IMR-90 (cell line): ENCODE measurements around the gene IL17D. TPM values are rescaled to one million over a fixed set of nuclear protein-coding genes. Genes with fewer than 3 reads are reported as not detected.

Experiments used
- ATAC-seq: fragments of 200-7000 bp; cut with Tn5 transposase; 2 replicates; pipeline ENCODE4 v1.9.1; 2020; ENCODE audit warnings: low read depth, mild to moderate bottlenecking, moderate library complexity
- BruUV-seq: library from RNA; stranded (reverse); fragments of 400-500 nt; replicated peaks from 2 replicates; lab custom pipeline; 2021; lab: Mats Ljungman, UMichigan
- CTCF ChIA-PET: fragments of 300-600 bp; formaldehyde crosslinking; extraction: SDS; loops from one replicate; lab custom pipeline; 2021; ENCODE audit warnings: antibody characterized with exemption; lab: Yijun Ruan, JAX
- POLR2A ChIA-PET: fragments of 300-600 bp; sonication (Branson Sonifier 250); formaldehyde crosslinking; loops from one replicate; lab custom pipeline; 2022; ENCODE audit warnings: antibody characterized with exemption; ENCODE audit not compliant: unreplicated experiment; lab: Charles Lee
- DNase-seq: peaks from one replicate; pipeline ENCODE4 v3.0.0; 2013
- H2AFZ ChIP-seq: replicated peaks from 2 replicates; pipeline ENCODE3; 2013; ENCODE audit warnings: low read length, mild to moderate bottlenecking; ENCODE audit not compliant: poor library complexity
- H2AK5ac ChIP-seq: 2 replicates; pipeline ENCODE4 v1.6.1; 2013; ENCODE audit warnings: low read depth, low read length, inconsistent platforms
- H2AK9ac ChIP-seq: replicated peaks from 2 replicates; pipeline ENCODE3; 2013; ENCODE audit warnings: mild to moderate bottlenecking, low read depth, low read length, moderate library complexity; ENCODE audit not compliant: poor library complexity
- H2BK120ac ChIP-seq: 2 replicates; pipeline ENCODE4 v1.6.1; 2013; ENCODE audit warnings: low read depth, low read length, inconsistent platforms
- H2BK15ac ChIP-seq: 3 replicates; pipeline ENCODE4 v1.6.1; 2013; ENCODE audit warnings: low read depth, low read length, inconsistent platforms
- H2BK20ac ChIP-seq: 2 replicates; pipeline ENCODE4 v1.6.1; 2013; ENCODE audit warnings: low read depth, mild to moderate bottlenecking, inconsistent platforms, low read length, moderate library complexity
- H2BK5ac ChIP-seq: 2 replicates; pipeline ENCODE4 v1.6.1; 2013; ENCODE audit warnings: mild to moderate bottlenecking, low read depth, low read length, inconsistent platforms; ENCODE audit not compliant: poor library complexity, severe bottlenecking
- H3K14ac ChIP-seq: replicated peaks from 2 replicates; pipeline ENCODE4 v1.6.1; 2013; ENCODE audit warnings: low read depth, low read length, inconsistent platforms
- H3K18ac ChIP-seq: 2 replicates; pipeline ENCODE4 v1.6.1; 2013; ENCODE audit warnings: low read depth, low read length, control low read depth
- H3K23ac ChIP-seq: 2 replicates; pipeline ENCODE4 v1.6.1; 2013; ENCODE audit warnings: low read depth, low read length, inconsistent platforms
- H3K27ac ChIP-seq: 2 replicates; pipeline ENCODE4 v1.5.1; 2013; ENCODE audit warnings: mild to moderate bottlenecking, control low read depth, low read length; ENCODE audit not compliant: insufficient read depth
- H3K27me3 ChIP-seq: 2 replicates; pipeline ENCODE4 v1.6.1; 2013; ENCODE audit warnings: low read length; ENCODE audit not compliant: control insufficient read depth, insufficient read depth
- H3K36me3 ChIP-seq: 2 replicates; pipeline ENCODE4 v1.6.1; 2013; ENCODE audit warnings: low read length, mixed read lengths; ENCODE audit not compliant: control insufficient read depth, insufficient read depth
- H3K4ac ChIP-seq: 2 replicates; pipeline ENCODE4 v1.6.1; 2013; ENCODE audit warnings: low read depth, low read length, inconsistent platforms
- H3K4me1 ChIP-seq: 2 replicates; pipeline ENCODE4 v1.6.1; 2013; ENCODE audit warnings: low read length, mixed read lengths; ENCODE audit not compliant: control insufficient read depth, insufficient read depth
- H3K4me2 ChIP-seq: 2 replicates; pipeline ENCODE4 v1.6.1; 2013; ENCODE audit warnings: low read depth, mild to moderate bottlenecking, control low read depth, low read length, moderate library complexity
- H3K4me3 ChIP-seq: 2 replicates; pipeline ENCODE4 v1.5.1; 2013; ENCODE audit warnings: low read depth, mild to moderate bottlenecking, control low read depth, low read length, moderate library complexity; ENCODE audit not compliant: insufficient read depth
- H3K56ac ChIP-seq: 2 replicates; pipeline ENCODE4 v1.6.1; 2013; ENCODE audit warnings: low read length, inconsistent platforms; ENCODE audit not compliant: insufficient read depth; ENCODE audit errors: extremely low read depth
- H3K79me1 ChIP-seq, 2 experiments: 2 replicates each; pipeline ENCODE4 v1.6.1; 2013; ENCODE audit warnings: low read length in 2 of 2, inconsistent platforms in 1 of 2, low read depth in 1 of 2
- H3K9ac ChIP-seq: 2 replicates; pipeline ENCODE4 v1.6.1; 2013; ENCODE audit warnings: low read depth, low read length, control low read depth
- H3K9me1 ChIP-seq: 2 replicates; pipeline ENCODE4 v1.6.1; 2013; ENCODE audit warnings: low read length, inconsistent platforms; ENCODE audit not compliant: insufficient read depth
- H3K9me3 ChIP-seq: 2 replicates; pipeline ENCODE4 v1.6.1; 2013; ENCODE audit warnings: low read length; ENCODE audit not compliant: control insufficient read depth, insufficient read depth
- H4K20me1 ChIP-seq: 2 replicates; pipeline ENCODE4 v1.6.1; 2013; ENCODE audit warnings: low read length, inconsistent platforms; ENCODE audit not compliant: insufficient read depth
- H4K5ac ChIP-seq: 2 replicates; pipeline ENCODE4 v1.6.1; 2013; ENCODE audit warnings: mild to moderate bottlenecking, low read depth, low read length, control low read depth
- H4K8ac ChIP-seq, 2 experiments: 2 replicates each; pipeline ENCODE4 v1.6.1; 2013; ENCODE audit warnings: low read depth in 2 of 2, low read length in 2 of 2, control low read depth in 1 of 2, inconsistent platforms in 1 of 2
- H4K91ac ChIP-seq: 2 replicates; pipeline ENCODE4 v1.6.1; 2013; ENCODE audit warnings: low read depth, low read length, inconsistent platforms; ENCODE audit not compliant: insufficient read depth
- CEBPB ChIP-seq: IDR thresholded peaks from 2 replicates; pipeline ENCODE4 v1.6.1; 2012; ENCODE audit warnings: low read depth, low read length, improper control_type of control experiment
- CHD1 ChIP-seq: IDR thresholded peaks from 2 replicates; pipeline ENCODE4 v1.6.1; 2012; ENCODE audit warnings: low read depth, low read length, improper control_type of control experiment
- FOS ChIP-seq: fragments of 150-350 bp; IDR thresholded peaks from 2 replicates; pipeline ENCODE4 v1.6.1; 2016; ENCODE audit warnings: low read depth, low read length
- MAFK ChIP-seq: IDR thresholded peaks from 2 replicates; pipeline ENCODE4 v1.6.1; 2012; ENCODE audit warnings: low read depth, low read length, improper control_type of control experiment
- MAZ ChIP-seq: IDR thresholded peaks from 2 replicates; pipeline ENCODE4 v1.6.1; 2012; ENCODE audit warnings: low read depth, mild to moderate bottlenecking, low read length, improper control_type of control experiment, moderate library complexity, borderline replicate concordance
- MXI1 ChIP-seq: IDR thresholded peaks from 2 replicates; pipeline ENCODE4 v1.6.1; 2012; ENCODE audit warnings: low read depth, mild to moderate bottlenecking, low read length, moderate library complexity, borderline replicate concordance
- NFE2L2 ChIP-seq: fragments of 150-350 bp; IDR thresholded peaks from 2 replicates; pipeline ENCODE4 v1.6.1; 2016; ENCODE audit warnings: low read depth, mild to moderate bottlenecking, low read length
- POLR2A ChIP-seq: IDR thresholded peaks from 2 replicates; pipeline ENCODE4 v1.6.1; 2012; ENCODE audit warnings: mild to moderate bottlenecking, low read depth, low read length
- RAD21 ChIP-seq: IDR thresholded peaks from 2 replicates; pipeline ENCODE4 v1.6.1; 2012; ENCODE audit warnings: low read length, improper control_type of control experiment
- RCOR1 ChIP-seq: IDR thresholded peaks from 2 replicates; pipeline ENCODE4 v1.6.1; 2012; ENCODE audit warnings: mild to moderate bottlenecking, low read length, improper control_type of control experiment; ENCODE audit not compliant: insufficient replicate concordance
- RFX5 ChIP-seq: IDR thresholded peaks from 2 replicates; pipeline ENCODE4 v1.8.0; 2012; ENCODE audit warnings: low read depth, mild to moderate bottlenecking, low read length, moderate library complexity
- SMC3 ChIP-seq: fragments of 150-350 bp; IDR thresholded peaks from 2 replicates; pipeline ENCODE4 v1.6.1; 2016; ENCODE audit warnings: low read depth, mild to moderate bottlenecking, antibody characterized with exemption, low read length, moderate library complexity
- USF2 ChIP-seq: fragments of 150-350 bp; IDR thresholded peaks from 2 replicates; pipeline ENCODE4 v1.6.1; 2017; ENCODE audit warnings: mild to moderate bottlenecking, antibody characterized with exemption, low read length, low read depth
- WGBS, 2 experiments: methylation state at CpG; one replicate each; pipeline versions ENCODE4 v1.1.5 to v1.1.7; 2013; ENCODE audit warnings: missing lambda C conversion rate in 2 of 2; ENCODE audit not compliant: insufficient read length in 1 of 2; ENCODE audit errors: extremely low coverage in 2 of 2; 5-methylcytosine and 5-hydroxymethylcytosine counted together
- dilution Hi-C: fragments of 300-500 bp; cut with HindIII; formaldehyde crosslinking; loops from one replicate; pipeline ENCODE4 v1.14.3; 2018; ENCODE audit warnings: low sequenced_read_pairs; ENCODE audit not compliant: unreplicated experiment
- in situ Hi-C: fragments of 300-500 bp; cut with MboI; formaldehyde crosslinking; loops from 3 replicates; pipeline ENCODE4 v1.14.3; 2019; ENCODE audit warnings: low sequenced_read_pairs, inconsistent platforms, mixed read lengths
- intact Hi-C: fragments of 100-400 bp; cut with micrococcal nuclease; formaldehyde crosslinking; loops from 2 replicates; pipeline ENCODE4 v1.10.0; 2022
- polyA plus RNA-seq, 3 experiments: library from polyadenylated mRNA; depleted of rRNA; stranded (reverse); fragments of >200 nt; gene quantifications; 2 replicates each; pipeline ENCODE4 v1.2.3, GENCODE V29; 2012; ENCODE audit warnings: low replicate concordance in 1 of 3
- total RNA-seq: library from RNA; depleted of rRNA; stranded (reverse); fragments of >200 nt; gene quantifications from 2 replicates; pipeline ENCODE4 v1.2.3, GENCODE V29; 2012
- TF ChIP-seq, protein P1 (sequence below): conservative IDR thresholded peaks from 2 replicates; pipeline ENCODE4 v1.5.1; 2012; ENCODE audit warnings: mild to moderate bottlenecking, low read depth, low read length, improper control_type of control experiment
- TF ChIP-seq, protein P2 (sequence below): fragments of 150-350 bp; IDR thresholded peaks from 2 replicates; pipeline ENCODE4 v1.6.1; 2016; ENCODE audit warnings: low read depth, mild to moderate bottlenecking, low read length, moderate library complexity, borderline replicate concordance

IL17D gene
- total and polyA plus RNA-seq, 2 of the 4 experiments (the other 2 are of a cell fraction) = 0.72 to 1.4 TPM

DNA sequence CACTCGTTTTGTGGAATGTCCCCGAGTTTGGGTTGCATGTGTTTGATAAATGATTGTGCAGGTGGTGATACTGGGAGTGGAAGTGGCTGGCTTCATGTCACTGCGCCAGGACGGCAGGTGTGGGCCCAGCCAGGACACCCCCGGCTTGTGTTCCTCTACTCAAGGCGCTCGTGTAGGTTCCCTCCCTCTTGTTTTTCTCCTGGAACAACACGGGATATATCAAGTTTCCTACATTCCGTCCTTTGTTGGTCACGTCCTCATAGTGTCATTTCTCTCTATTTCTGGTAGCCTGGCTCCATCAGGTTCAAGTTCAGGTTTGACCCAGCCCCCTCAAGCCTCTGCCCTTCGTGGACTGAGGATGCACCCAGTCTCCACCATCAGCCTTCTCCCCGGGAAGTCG is 16.3 kb downstream of the IL17D start:
- Histone ChIP-seq H4K5ac (no peak overlapping the region), H3K9me1 (peaks cover 6% of the 10 kb centered on the region; the same call in 1 of the 2 replicates), H3K14ac (no peak overlapping the region), H2AFZ (no peak overlapping the region), H3K56ac (no peak overlapping the region), H3K27ac (no peak overlapping the region), H4K91ac (no peak overlapping the region), H4K20me1 (no peaks in the 10 kb centered on the region), H2AK5ac (no peak overlapping the region), H4K8ac (no peak overlapping the region), H3K36me3 (no peaks in the 10 kb centered on the region), H3K4ac (no peak overlapping the region), H3K9ac (no peak overlapping the region), H2AK9ac (no peak overlapping the region), H3K4me3 (no peak overlapping the region), H3K23ac (no peak overlapping the region), H3K9me3 (no peaks in the 10 kb centered on the region), H3K27me3 (peaks cover 9% of the 10 kb centered on the region), H2BK120ac (no peak overlapping the region), H3K18ac (no peak overlapping the region), H2BK5ac (no peak overlapping the region), H2BK15ac (no peak overlapping the region), H3K4me1 (peaks cover 3% of the 10 kb centered on the region; the same call in 1 of the 2 replicates), H2BK20ac (no peak overlapping the region), H3K4me2 (no peak overlapping the region), H3K79me1 (no peaks in the 10 kb centered on the region)
- intact Hi-C loops = no loop called here
- no TSS peak for BruUV-seq
- no peak for ATAC-seq
- CTCF ChIA-PET = no interaction called here
- TF ChIP-seq, protein P1, sequence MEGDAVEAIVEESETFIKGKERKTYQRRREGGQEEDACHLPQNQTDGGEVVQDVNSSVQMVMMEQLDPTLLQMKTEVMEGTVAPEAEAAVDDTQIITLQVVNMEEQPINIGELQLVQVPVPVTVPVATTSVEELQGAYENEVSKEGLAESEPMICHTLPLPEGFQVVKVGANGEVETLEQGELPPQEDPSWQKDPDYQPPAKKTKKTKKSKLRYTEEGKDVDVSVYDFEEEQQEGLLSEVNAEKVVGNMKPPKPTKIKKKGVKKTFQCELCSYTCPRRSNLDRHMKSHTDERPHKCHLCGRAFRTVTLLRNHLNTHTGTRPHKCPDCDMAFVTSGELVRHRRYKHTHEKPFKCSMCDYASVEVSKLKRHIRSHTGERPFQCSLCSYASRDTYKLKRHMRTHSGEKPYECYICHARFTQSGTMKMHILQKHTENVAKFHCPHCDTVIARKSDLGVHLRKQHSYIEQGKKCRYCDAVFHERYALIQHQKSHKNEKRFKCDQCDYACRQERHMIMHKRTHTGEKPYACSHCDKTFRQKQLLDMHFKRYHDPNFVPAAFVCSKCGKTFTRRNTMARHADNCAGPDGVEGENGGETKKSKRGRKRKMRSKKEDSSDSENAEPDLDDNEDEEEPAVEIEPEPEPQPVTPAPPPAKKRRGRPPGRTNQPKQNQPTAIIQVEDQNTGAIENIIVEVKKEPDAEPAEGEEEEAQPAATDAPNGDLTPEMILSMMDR = no peak
- TF ChIP-seq POLR2A (no peak), SMC3 (no peak), USF2 (no peak), FOS (no peak), RFX5 (no peak), MXI1 (no peak), RAD21 (no peak), CHD1 (no peak), RCOR1 (no peak), MAZ (no peak), CEBPB (no peak), MAFK (no peak), NFE2L2 (no peak)
- TF ChIP-seq, protein P2, sequence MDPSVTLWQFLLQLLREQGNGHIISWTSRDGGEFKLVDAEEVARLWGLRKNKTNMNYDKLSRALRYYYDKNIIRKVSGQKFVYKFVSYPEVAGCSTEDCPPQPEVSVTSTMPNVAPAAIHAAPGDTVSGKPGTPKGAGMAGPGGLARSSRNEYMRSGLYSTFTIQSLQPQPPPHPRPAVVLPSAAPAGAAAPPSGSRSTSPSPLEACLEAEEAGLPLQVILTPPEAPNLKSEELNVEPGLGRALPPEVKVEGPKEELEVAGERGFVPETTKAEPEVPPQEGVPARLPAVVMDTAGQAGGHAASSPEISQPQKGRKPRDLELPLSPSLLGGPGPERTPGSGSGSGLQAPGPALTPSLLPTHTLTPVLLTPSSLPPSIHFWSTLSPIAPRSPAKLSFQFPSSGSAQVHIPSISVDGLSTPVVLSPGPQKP = no peak
- POLR2A ChIA-PET = no interaction called here
- in situ Hi-C loops = loop anchor here (5.0 to 25.0 kb wide), 2 partner anchors 203 to 532 kb away; partner anchors contain the start of gene GJB2
- dilution Hi-C loops = no loop called here
- no peak for DNase-seq
- 80% methylated on average over 6 of the region's 13 CpGs; no CpG with 5 or more reads in 1 of the 2 experiments for WGBS, 2 experiments
